Neural cell (in vitro differentiated cells): ENCODE results near the gene TMEM174.
"Not testable (repeated sequence)": the region's sequence is repeated elsewhere in the genome, so short reads cannot be mapped to it uniquely, and the experiment has no call there.

ENCODE experiments used
- CTCF ChIP-seq: fragments of 450-650 bp; IDR thresholded peaks from 2 replicates; pipeline ENCODE4 v1.5.1; 2014; ENCODE audit warnings: antibody characterized with exemption, mild to moderate bottlenecking, moderate library complexity; ENCODE audit not compliant: poor library complexity, severe bottlenecking
- EZH2 ChIP-seq: fragments of 200-600, 300-800 bp; shearing (Covaris generic), sonication (generic); IDR thresholded peaks from 2 replicates; pipeline ENCODE4 v1.6.1; 2014; ENCODE audit warnings: antibody characterized with exemption, low read length, borderline replicate concordance, mild to moderate bottlenecking; ENCODE audit not compliant: insufficient read depth, poor library complexity, severe bottlenecking
- MXI1 ChIP-seq: fragments of 450-650 bp; conservative IDR thresholded peaks from 2 replicates; pipeline ENCODE4 v1.6.1; 2014; ENCODE audit warnings: antibody characterized with exemption, mild to moderate bottlenecking; ENCODE audit not compliant: poor library complexity, severe bottlenecking
- POLR2AphosphoS5 ChIP-seq: IDR thresholded peaks from 2 replicates; pipeline ENCODE4 v1.6.1; 2012
- SMC3 ChIP-seq: fragments of 450-650 bp; conservative IDR thresholded peaks from 2 replicates; pipeline ENCODE4 v1.6.1; 2014; ENCODE audit warnings: antibody characterized with exemption, mild to moderate bottlenecking, moderate library complexity; ENCODE audit not compliant: poor library complexity
- TF ChIP-seq, protein P1 (sequence below): IDR thresholded peaks from 2 replicates; pipeline ENCODE4 v1.6.1; 2012; ENCODE audit warnings: borderline replicate concordance

DNA sequence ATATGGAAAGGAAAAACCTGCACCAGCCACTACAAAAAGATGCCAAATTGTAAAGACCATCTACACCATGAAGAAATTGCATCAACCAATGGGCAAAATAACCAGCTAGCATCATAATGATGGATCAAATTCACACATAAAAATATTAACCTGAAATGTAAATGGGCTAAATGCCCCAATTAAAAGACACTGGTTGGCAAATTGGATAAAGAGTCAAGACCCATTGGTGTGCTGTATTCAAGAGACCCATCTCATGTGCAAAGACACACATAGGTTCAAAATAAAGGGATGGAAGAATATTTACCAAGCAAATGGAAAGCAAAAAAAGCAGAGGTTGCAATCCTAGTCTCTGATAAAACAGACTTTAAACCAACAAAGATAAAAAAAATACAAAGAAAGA, 36.1 kb downstream of the TMEM174 start:
- TF ChIP-seq, protein P1, sequence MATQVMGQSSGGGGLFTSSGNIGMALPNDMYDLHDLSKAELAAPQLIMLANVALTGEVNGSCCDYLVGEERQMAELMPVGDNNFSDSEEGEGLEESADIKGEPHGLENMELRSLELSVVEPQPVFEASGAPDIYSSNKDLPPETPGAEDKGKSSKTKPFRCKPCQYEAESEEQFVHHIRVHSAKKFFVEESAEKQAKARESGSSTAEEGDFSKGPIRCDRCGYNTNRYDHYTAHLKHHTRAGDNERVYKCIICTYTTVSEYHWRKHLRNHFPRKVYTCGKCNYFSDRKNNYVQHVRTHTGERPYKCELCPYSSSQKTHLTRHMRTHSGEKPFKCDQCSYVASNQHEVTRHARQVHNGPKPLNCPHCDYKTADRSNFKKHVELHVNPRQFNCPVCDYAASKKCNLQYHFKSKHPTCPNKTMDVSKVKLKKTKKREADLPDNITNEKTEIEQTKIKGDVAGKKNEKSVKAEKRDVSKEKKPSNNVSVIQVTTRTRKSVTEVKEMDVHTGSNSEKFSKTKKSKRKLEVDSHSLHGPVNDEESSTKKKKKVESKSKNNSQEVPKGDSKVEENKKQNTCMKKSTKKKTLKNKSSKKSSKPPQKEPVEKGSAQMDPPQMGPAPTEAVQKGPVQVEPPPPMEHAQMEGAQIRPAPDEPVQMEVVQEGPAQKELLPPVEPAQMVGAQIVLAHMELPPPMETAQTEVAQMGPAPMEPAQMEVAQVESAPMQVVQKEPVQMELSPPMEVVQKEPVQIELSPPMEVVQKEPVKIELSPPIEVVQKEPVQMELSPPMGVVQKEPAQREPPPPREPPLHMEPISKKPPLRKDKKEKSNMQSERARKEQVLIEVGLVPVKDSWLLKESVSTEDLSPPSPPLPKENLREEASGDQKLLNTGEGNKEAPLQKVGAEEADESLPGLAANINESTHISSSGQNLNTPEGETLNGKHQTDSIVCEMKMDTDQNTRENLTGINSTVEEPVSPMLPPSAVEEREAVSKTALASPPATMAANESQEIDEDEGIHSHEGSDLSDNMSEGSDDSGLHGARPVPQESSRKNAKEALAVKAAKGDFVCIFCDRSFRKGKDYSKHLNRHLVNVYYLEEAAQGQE = not testable (repeated sequence)
- TF ChIP-seq CTCF, EZH2, POLR2AphosphoS5, SMC3, MXI1: not testable (repeated sequence)
